Stomach (tissue), 9 donors: ENCODE measurements around the gene HOXC13. TPM values are rescaled to one million over a fixed set of nuclear protein-coding genes. Genes with fewer than 3 reads are reported as not detected.

Experiments used
- DNase-seq, 2 donors: peaks; one replicate each; pipeline versions ENCODE4 v3.0.0 to v3.0.0-alpha.2; 2013 to 2019
- H3K27ac ChIP-seq, 5 donors: fragments of 200-600 bp in 4 of 5; sonication (generic) in 4 of 5; one replicate each; pipeline ENCODE4 v1.5.1; 2013 to 2019; ENCODE audit warnings: mild to moderate bottlenecking in 1 of 5, moderate library complexity in 1 of 5
- H3K27me3 ChIP-seq, 3 donors: fragments of 200-600 bp; sonication (generic); one replicate each; pipeline ENCODE4 v1.5.1; 2017 to 2019; ENCODE audit warnings: mixed run types in 1 of 3
- H3K36me3 ChIP-seq, 4 donors: fragments of 200-600 bp; sonication (generic); 1 replicate in 3 of 4; 2 replicates in 1 of 4; pipeline ENCODE4 v1.5.1; 2016 to 2019
- H3K4me1 ChIP-seq, 4 donors: fragments of 200-600 bp; sonication (generic); one replicate each; pipeline ENCODE4 v1.5.1; 2016 to 2019
- H3K4me3 ChIP-seq, 4 donors: fragments of 200-600 bp; sonication (generic) in 3 of 4; one replicate each; pipeline ENCODE4 v1.5.1; 2016 to 2019; ENCODE audit warnings: mild to moderate bottlenecking in 1 of 4
- H3K9me3 ChIP-seq, 4 donors: fragments of 200-600 bp; sonication (generic); one replicate each; pipeline ENCODE4 v1.5.1; 2016 to 2019
- CTCF ChIP-seq, 7 experiments: fragments of 450-650 bp in 4 of 7; fragments of 200-600 bp in 3 of 7; sonication (generic) in 3 of 7; IDR thresholded peaks; one replicate each; pipeline ENCODE4 v1.5.1; 2016 to 2019; ENCODE audit warnings: antibody characterized with exemption in 7 of 7, control low read depth in 2 of 7, mild to moderate bottlenecking in 1 of 7
- EP300 ChIP-seq: sonication (generic); formaldehyde crosslinking; IDR thresholded peaks from one replicate; pipeline ENCODE4 v1.6.1; 2017; ENCODE audit warnings: antibody characterized with exemption
- POLR2A ChIP-seq, 4 donors: fragments of 450-650 bp; IDR thresholded peaks; one replicate each; pipeline ENCODE4 v1.6.1; 2016; ENCODE audit warnings: antibody characterized with exemption in 4 of 4, control low read depth in 2 of 4, mild to moderate bottlenecking in 1 of 4, moderate library complexity in 1 of 4
- POLR2AphosphoS5 ChIP-seq, 3 donors: sonication (generic); formaldehyde crosslinking; IDR thresholded peaks; one replicate each; pipeline ENCODE4 v1.6.1; 2016; ENCODE audit warnings: antibody characterized with exemption in 3 of 3
- WGBS, 5 donors: extraction: QIAGEN DNeasy Blood & Tissue Kit in 3 of 5; methylation state at CpG; one replicate each; pipeline versions ENCODE4 v1.1.5 to v1.1.7; 2013 to 2018; 5-methylcytosine and 5-hydroxymethylcytosine counted together
- intact Hi-C: fragments of 100-400 bp; cut with DNase I; formaldehyde crosslinking; loops from one replicate; pipeline ENCODE4 v1.15.1; 2023; ENCODE audit warnings: low total_unique reads
- polyA plus RNA-seq, 3 donors: library from polyadenylated mRNA; stranded (reverse); fragments of 200-250 nt; gene quantifications; one replicate each; pipeline ENCODE4 v1.2.3, GENCODE V29; 2013
- total RNA-seq, 5 donors: library from RNA; depleted of rRNA; stranded (reverse); fragments of >200 nt; gene quantifications; one replicate each; pipeline versions ENCODE4 v1.1.0 to v1.2.3, GENCODE V29; 2014 to 2016
- donor health status: healthy with polysubstance abuse.
- donor health status: Bipolar disorder and iron deficiency.
- donor health status: healthy.

HOXC13 gene
- total and polyA plus RNA-seq, 8 donors, result not detected

DNA sequence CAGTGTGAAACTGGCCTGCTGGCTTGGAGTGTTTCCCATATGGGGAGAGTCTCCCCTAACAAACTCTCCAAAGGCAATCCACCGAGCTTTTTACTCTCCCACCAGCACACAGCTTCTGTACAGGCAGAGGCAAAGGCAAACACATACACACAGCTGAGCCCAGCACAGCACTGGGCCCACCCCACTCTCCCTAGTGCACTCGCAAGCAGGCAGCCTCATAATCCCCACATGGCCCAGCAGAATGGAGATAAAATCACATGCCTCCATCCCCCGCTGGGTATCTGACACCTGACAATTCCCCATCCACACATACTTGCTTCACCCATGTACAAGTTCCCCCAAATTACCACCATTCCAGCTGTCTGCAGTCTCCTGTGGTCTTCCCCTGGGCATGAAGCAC, 19.5 kb downstream of the HOXC13 start:
- DNase-seq, result no peak
- WGBS, 5 donors, result 16 to 21% (median 17%) methylated on average over 3 of the region's 3 CpGs
- Histone ChIP-seq H3K36me3 (no peaks in the 10 kb centered on the region), H3K27ac (no peak overlapping the region), H3K9me3 (peaks cover 0 to 10% (median 0%) of the 10 kb centered on the region in 4 donors), H3K27me3 (peaks cover 88 to 100% (median 100%) of the 10 kb centered on the region in 3 donors), H3K4me1 (peaks cover 8 to 45% (median 15%) of the 10 kb centered on the region in 4 donors), H3K4me3 (no peak overlapping the region)
- intact Hi-C loops, result no loop called here
- TF ChIP-seq CTCF (IDR thresholded peaks at IDR 0.05) (no peak), POLR2A (IDR thresholded peaks at IDR 0.05) (no peak), POLR2AphosphoS5 (IDR thresholded peaks at IDR 0.05) (no peak), EP300 (no peak)

DNA sequence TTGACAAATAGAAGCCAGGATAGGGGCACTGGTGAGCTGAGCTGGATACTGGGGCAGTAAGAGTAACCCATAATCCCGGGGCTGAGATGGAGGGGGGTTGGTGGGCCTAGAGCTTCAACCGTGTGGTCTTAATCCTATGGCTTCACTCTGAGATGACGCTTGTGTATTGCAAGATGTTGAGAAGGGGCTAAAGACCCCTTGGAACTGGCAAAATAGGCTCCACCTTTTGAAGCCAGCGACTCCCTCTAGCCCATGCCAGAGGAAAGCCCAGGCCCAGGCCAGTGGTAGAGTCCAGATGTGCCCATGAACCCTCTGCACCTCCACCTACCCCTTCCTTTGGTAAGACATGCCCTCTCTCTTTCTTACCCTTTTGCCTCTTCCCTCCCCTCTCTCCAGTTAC, 20.7 kb downstream of the HOXC13 start:
- no peaks in the 10 kb centered on the region for H3K36me3 ChIP-seq
- H3K4me3 ChIP-seq, result no peak overlapping the region
- peaks cover 8 to 48% (median 18%) of the 10 kb centered on the region in 4 donors for H3K4me1 ChIP-seq
- WGBS, 5 donors, result 7 to 16% (median 9%) methylated on average over 4 of the region's 4 CpGs
- peaks cover 0 to 14% (median 0%) of the 10 kb centered on the region in 4 donors for H3K9me3 ChIP-seq
- intact Hi-C loops, result no loop called here
- H3K27me3 ChIP-seq, result peaks cover 85 to 100% (median 100%) of the 10 kb centered on the region in 3 donors
- H3K27ac ChIP-seq, result no peak overlapping the region
- DNase-seq, result no peak
- TF ChIP-seq EP300 (no peak), POLR2AphosphoS5 (IDR thresholded peaks at IDR 0.05) (no peak)

DNA sequence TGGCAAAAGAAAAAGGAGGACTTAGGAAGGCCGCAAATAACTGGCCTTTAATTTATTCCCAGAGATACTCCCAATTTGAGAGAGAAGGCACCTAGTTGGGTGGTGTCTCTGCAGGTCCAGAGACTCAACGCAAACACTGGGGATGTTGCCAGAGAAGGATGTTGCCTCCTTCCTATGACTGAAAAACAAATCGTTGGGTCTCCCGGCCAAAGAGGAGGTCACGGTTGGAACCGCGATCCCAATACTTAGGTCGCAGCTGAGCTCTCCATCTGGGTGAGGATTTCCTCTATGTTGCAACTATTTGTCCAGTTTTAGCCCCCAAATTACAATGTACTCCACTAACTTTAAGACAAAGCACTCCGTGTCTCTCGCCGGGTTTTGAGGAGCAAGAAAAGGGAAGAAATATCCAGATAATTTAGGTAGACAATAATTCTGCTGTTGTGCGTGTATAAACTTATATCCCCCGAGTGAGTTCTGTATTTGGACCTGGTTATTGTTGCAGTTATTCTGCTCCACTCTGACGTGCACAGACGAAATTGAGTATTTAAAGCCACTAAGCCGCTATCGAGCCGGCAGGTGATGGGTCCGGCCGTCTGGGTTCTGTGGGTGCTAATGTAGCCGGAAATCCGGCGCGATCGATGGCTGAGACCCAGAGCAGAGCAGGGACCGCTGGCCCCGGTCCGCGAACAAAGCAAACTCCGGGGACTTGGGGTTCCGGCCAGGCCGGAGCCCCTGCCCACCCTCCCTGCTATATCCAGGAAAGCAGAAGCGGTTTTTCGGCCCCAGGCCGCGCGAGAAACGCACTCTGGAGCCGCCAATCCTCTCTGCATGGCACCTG, 21.8 kb downstream of the HOXC13 start:
- intact Hi-C loops, result no loop called here
- H3K27me3 ChIP-seq, result peaks cover 82 to 100% (median 100%) of the 10 kb centered on the region in 3 donors
- H3K4me1 ChIP-seq, result peaks cover 0 to 40% (median 21%) of the 10 kb centered on the region in 4 donors
- no peaks in the 10 kb centered on the region for H3K36me3 ChIP-seq
- H3K4me3 ChIP-seq, result no peak overlapping the region
- WGBS, 5 donors, result 11 to 18% (median 12%) methylated on average over 26 to 39 of the region's 39 CpGs
- DNase-seq, result no peak
- TF ChIP-seq POLR2A (IDR thresholded peaks at IDR 0.05) (no peak), EP300 (no peak), POLR2AphosphoS5 (IDR thresholded peaks at IDR 0.05) (no peak)
- H3K9me3 ChIP-seq, result peaks cover 0 to 4% (median 0%) of the 10 kb centered on the region in 4 donors
- no peak overlapping the region for H3K27ac ChIP-seq

GRCh38 chr12:53961025-53961761, 22.6 kb downstream of the HOXC13 start:
- Histone ChIP-seq H3K4me1 (peaks cover 4 to 43% (median 27%) of the 10 kb centered on the region in 4 donors), H3K36me3 (no peaks in the 10 kb centered on the region), H3K4me3 (no peak overlapping the region), H3K27ac (no peak overlapping the region), H3K27me3 (peaks cover 82 to 100% (median 100%) of the 10 kb centered on the region in 3 donors), H3K9me3 (peaks cover 0 to 4% (median 0%) of the 10 kb centered on the region in 4 donors)
- intact Hi-C loops, result no loop called here
- WGBS, 5 donors, result 0 to 4% (median 3%) methylated on average over 1 to 72 of the region's 72 CpGs
- no peak for TF ChIP-seq POLR2AphosphoS5 (IDR thresholded peaks at IDR 0.05)
- no peak for TF ChIP-seq CTCF (IDR thresholded peaks at IDR 0.05)
- TF ChIP-seq EP300, result no peak
- TF ChIP-seq POLR2A (IDR thresholded peaks at IDR 0.05), result no peak
- no peak for DNase-seq

- Histone ChIP-seq H3K4me1 (peaks cover 8 to 46% (median 33%) of the 10 kb centered on the region in 4 donors), H3K27me3 (peaks cover 79 to 100% (median 100%) of the 10 kb centered on the region in 3 donors), H3K9me3 (peaks cover 0 to 4% (median 0%) of the 10 kb centered on the region in 4 donors), H3K27ac (no peak overlapping the region), H3K4me3 (no peak overlapping the region), H3K36me3 (no peaks in the 10 kb centered on the region)
- intact Hi-C loops, result no loop called here
- TF ChIP-seq EP300, result no peak
- no peak for TF ChIP-seq POLR2A (IDR thresholded peaks at IDR 0.05)
- TF ChIP-seq POLR2AphosphoS5 (IDR thresholded peaks at IDR 0.05), result no peak
- TF ChIP-seq CTCF (IDR thresholded peaks at IDR 0.05), result no peak
- no peak for DNase-seq
- WGBS, 5 donors, result 21 to 33% (median 26%) methylated on average over 7 of the region's 7 CpGs
Measured at GRCh38 chr12:53963005-53963404, 24.4 kb downstream of the HOXC13 start.
